GM19452 (cell line): ENCODE measurements around the gene MRPL49.
A peak's percentile ranks its signal among the peaks of the same experiment; 100 is the strongest.

ENCODE experiments used
- ATAC-seq: cut with Tn5 transposase; IDR thresholded peaks from one replicate; pipeline ENCODE4 v1.9.1; 2021; ENCODE audit not compliant: unreplicated experiment

Gene MRPL49

DNA sequence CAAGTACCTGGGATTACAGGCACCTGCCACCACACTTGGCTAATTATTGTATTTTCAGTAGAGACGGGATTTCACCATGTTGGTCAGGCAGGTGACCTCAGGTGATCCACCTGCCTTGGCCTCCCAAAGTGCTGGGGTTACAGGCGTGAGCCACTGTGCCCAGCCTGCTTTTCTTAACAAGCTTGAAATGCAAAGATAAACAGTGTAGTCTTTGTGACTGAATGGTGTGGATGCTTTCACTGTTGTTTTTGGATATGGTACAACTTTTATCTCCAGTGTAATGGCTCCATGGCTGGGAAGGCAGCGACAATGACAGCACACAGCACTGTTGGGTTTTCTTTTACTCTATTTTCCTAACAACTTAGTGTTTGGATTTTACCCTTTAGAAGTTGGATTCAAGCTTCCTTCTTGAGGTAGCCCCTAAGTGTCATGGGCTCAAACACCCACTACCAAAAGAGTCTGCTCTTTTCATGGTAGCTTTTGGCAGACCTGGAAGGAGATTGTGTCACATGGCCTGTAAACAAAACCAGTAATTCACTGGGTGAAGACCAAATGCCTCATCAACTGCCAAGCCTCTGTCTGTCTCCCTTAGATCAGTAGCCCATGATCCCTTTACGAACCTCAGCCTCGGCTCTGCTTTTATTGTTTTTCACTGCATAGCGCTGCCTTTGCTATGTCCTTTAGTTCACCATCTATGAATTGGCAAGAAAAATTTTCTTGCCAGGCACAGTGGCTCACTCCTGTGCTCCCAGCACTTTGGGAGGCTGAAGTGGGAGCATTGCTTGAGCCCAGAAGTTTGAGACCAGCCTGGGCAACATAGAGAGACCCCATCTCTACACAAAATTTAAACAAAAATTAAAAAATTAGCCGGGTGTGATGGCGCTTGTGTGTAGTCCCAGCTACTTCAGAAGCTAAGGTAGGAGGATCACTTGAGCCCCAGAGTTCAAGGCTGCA is 19.7 kb upstream of the MRPL49 start:
- ATAC-seq = no peak

DNA sequence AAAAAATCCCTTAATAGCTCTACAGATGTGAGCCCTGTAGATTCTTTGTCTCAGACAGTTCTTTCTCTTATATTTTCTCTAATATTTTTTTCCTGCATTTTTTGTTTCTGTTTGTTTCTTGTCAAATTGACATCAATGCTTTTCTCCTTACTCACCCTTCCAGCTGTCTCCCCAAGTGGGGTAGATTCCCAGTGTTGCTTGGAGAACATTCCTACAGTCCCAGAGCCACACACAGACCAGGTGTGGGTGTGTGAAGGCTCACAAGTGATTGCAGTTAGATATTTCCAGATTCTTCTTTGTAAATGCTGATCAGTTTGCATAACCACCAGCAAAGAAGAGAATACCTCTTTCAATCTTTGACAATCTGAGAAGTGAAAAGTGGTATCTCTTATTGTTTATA is 18.6 kb upstream of the MRPL49 start:
- no peak for ATAC-seq

DNA sequence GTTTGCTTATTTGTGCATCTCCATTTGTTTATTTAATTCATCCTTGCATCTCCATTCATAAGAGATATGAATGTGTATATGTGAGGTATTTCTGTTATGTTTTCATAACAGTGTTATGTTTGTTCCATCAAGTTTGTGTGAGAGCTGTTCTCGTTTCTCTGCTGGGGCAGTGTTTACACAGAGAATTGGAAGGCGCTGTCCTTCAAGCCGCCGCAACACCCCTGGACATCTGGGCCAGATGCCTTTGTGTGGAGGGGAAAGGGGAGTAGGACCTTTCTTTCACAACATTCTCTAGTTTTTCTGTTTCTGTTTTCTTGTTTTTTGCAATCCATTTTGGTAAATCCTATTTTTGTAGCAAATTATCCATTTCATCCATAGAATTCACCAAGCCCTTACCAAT is 17.5 kb upstream of the MRPL49 start:
- ATAC-seq = no peak

DNA sequence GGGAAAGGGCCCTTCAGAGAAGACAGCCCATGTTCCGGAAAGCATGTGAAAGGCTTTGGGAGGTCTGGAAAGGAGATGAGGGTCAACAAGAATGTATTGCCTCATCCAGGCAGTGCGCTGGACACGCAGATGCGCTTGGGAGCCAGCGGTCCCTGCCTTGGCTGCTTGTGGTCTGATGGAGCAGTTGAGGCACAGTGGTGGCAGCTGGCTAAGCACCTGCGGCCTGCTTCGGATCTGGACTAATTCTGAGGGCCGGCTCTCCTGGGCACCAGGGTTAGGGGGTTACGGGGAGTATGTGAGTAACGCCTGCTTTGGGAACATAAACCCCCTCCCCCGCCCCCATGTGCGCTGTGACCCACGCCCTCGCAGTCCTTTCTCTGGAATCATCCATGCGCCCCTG is 15.0 kb upstream of the MRPL49 start:
- no peak for ATAC-seq

DNA sequence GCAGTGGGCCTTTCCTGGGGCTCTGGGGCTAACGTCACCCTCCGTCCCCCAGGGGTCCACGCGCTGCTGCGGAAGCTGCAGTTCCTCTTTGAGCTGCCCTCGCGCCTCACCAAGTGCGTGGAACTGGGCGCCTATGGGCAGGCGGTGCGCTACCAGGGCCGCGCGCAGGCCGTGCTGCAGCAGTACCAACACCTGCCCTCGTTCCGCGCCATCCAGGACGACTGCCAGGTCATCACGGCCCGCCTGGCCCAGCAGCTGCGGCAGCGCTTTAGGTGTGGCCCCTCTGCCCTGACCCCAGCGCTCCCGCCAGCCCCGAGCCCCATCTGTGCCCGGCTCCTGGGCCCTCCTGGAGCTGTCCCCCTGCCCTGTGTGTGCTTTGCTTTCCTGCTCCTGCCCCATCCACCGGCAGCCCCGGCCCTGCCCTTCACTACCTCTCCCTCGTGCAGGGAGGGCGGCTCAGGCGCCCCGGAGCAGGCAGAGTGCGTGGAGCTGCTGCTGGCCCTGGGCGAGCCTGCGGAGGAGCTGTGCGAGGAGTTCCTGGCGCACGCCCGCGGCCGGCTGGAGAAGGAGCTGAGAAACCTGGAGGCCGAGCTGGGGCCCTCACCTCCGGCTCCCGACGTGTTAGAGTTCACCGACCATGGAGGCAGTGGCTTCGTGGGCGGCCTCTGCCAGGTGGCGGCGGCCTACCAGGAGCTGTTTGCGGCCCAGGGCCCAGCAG is 14.2 kb upstream of the MRPL49 start:
- ATAC-seq = no peak

DNA sequence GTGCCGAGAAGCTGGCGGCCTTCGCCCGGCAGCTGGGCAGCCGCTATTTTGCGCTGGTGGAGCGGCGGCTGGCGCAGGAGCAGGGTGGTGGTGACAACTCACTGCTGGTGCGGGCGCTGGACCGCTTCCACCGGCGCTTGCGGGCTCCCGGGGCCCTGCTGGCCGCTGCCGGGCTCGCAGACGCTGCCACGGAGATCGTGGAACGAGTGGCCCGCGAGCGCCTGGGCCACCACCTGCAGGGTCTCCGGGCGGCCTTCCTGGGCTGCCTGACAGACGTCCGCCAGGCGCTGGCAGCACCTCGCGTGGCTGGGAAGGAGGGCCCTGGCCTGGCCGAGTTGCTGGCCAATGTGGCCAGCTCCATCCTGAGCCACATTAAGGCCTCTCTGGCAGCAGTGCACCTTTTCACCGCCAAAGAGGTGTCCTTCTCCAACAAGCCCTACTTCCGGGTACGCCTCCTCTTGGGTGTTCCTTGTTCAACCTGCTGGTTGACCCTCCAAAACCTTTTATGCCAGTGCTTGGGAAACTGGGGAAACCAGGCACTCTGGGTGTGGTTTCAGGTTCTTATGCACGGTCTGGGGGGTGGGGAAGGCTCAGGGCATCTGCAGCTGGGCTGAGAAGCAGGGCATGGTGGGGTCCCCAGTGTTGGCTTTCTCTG is 13.5 kb upstream of the MRPL49 start:
- no peak for ATAC-seq

DNA sequence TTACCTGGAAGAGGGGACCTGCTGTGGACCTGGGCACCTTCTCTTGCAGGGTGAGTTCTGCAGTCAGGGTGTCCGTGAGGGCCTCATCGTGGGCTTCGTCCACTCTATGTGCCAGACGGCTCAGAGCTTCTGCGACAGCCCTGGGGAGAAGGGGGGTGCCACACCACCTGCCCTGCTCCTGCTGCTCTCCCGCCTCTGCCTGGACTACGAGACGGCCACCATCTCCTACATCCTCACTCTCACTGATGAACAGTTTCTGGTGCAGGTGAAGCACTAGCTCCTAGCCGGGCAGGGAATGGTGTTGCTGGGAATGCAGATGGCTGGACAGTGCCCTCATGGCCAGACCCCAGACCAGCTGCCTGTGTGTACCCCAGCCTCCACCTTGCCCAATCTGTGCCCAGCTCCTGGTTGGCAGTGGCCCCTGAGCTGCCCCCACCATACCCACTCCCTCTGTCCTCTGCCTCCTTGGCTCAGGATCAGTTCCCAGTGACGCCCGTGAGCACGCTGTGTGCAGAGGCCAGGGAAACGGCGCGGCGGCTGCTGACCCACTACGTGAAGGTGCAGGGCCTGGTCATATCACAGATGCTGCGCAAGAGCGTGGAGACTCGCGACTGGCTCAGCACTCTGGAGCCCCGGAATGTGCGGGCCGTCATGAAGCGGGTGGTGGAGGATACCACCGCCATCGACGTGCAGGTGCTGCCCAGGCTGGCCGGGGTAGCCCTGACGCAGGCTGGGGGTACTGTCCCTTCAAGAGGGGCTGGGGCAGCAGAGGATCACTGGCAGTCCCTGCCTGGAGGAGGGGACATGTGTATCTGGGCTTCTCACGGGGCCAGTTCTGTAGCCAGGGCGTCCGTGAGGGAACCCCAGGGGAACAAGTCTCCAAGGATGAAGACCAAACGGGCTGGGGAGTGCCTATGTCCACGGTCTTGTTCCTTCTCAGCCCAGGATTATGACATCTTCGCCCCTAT is 12.6 kb upstream of the MRPL49 start:
- no peak for ATAC-seq

DNA sequence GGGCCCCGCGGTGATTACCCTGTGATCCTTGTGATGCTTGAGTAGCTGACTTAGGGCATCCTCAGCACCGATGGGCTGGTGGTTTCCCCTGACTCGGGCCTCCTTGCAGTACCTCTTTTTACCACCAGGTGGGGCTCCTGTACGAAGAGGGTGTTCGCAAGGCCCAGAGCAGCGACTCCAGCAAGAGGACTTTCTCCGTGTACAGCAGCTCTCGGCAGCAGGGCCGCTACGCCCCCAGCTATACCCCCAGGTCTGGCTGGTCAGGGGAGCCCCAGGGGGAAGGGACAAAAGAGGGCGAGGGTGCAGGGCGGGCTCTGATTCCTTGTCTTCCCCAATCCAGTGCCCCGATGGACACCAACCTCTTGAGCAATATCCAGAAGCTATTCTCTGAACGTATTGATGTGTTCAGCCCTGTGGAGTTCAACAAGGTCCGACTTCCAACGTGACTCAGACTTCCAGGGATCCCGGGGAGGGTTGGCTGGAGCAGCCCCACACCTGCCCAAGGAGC is 11.7 kb upstream of the MRPL49 start:
- no peak for ATAC-seq

DNA sequence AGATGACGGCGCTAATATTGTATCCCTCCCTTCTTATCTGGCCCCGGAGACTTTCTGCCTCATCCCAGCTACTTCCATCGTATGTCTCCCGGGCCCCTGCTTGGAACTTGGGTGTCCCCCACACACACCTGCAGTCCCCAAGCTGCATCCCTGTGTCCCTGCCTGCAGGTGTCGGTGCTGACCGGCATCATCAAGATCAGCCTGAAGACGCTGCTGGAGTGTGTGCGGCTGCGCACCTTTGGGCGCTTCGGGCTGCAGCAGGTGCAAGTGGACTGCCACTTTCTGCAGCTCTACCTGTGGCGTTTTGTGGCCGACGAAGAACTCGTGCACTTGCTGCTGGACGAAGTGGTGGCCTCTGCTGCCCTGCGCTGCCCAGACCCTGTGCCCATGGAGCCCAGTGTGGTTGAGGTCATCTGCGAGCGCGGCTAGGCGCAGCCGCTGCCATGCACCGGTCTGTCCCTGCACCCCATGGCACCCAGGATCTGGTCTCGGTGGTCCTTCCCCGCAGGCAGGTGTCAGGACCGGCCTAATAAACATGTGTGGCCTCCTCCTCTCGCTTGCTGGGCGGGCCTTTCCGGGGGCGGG is 10.9 kb upstream of the MRPL49 start:
- ATAC-seq = no peak

DNA sequence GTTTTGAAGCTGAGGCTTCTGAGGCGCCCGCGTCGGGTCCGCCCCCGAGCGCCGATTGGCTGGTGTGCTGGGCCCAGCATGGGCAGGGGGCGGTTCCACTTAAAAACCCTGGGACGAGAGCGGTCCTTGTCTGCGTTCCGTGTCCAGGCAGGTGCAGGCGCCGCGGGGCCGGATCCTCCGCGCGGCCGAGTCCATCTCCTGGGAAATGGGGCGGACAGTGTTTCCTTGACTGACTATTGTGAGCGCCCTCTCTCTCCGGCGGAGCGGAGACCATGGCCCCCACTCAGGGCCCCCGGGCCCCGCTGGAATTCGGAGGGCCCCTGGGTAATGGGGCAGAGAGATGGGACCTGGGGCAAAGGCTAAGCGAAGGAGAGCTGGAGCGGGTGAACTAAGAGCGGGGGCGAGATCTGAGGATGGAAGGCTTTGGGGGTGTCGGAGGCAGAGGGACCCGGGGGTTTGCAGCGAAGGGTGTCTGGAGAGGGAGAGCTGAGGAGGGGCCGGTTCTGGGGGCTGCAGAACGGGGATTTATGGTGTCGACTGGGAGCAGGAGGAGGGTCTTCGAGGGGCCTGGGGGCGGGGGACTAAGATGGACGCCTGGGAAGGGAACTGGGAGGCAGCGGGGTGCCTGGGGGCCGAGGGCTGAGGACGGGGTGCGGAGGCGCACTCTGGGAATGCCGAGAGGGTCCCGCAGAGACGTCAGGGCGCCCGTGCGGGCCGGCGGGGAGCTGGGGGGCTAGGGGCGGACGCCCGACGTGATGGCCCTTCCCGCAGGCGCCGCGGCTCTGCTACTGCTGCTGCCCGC is 10.2 kb upstream of the MRPL49 start, which contains the start of gene TM7SF2:
TSS of gene TM7SF2 (plus strand) at position 129 of the 802 bp plus-strand sequence. CDS start at position 273, 144 bp downstream.
- ATAC-seq = peak; percentile 58

DNA sequence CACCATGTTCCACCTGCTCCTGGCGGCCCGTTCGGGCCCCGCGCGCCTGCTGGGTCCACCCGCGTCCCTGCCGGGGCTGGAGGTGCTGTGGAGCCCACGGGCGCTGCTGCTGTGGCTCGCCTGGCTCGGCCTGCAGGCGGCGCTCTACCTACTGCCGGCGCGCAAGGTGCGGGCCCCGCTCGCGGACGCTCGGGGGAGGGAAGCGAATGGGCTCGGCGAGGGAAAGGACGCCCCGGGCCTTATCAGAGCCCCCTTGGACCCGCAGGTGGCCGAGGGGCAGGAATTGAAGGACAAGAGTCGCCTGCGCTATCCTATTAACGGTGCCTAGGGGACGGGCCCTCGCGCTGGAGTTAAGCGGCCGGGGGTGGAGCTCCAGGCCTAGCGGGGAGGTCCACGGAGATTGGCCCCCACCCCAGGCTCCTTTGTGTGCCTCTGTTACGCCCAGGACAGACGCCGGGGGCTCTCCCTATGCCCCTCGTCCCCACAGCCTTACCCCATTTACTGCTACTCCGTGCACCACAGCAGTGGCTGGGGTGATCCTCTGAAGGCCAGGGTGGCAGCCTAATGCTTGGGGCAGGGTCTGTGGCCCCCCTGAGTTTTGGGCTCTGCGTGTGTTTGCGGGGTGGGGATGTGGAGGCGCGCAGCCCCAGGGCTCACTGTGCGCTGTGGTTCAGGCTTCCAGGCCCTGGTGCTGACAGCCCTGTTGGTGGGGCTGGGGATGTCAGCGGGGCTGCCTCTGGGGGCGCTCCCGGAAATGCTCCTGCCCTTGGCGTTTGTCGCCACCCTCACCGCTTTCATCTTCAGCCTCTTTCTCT is 9.4 kb upstream of the MRPL49 start:
- ATAC-seq = no peak

DNA sequence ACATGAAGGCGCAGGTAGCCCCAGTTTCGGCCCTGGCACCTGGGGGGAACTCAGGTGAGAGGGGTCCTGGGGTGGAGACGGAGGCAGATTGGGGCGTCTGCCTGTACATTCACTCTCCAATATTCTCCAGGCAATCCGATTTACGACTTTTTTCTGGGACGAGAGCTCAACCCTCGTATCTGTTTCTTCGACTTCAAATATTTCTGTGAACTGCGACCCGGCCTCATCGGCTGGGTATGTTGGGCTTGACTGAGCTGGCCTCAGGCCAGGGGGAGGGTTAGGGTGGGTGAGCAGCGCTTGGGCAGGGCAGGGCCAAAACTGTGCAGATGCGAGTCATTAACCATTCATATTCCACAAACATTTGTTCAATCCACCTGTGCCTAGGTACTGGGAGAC is 8.8 kb upstream of the MRPL49 start:
- no peak for ATAC-seq

DNA sequence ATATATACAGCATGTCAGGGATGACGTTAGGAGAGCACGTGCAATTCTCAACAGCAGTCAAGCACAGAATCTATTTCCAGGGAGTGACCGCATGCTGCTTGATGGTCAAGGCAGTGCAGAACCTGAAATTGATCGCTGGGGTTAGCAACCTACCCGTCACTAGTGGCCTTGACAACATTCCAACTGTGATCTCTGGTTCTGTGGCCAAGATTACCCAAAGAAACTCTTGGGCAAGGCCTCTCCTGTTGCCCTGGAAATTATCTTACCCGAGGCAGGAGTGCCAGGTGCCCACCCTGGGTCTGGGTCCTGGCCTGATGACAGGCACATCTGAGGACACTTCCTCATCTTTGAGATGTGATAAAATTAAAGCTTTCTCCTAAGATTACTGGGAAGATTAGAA is 8.3 kb upstream of the MRPL49 start:
- no peak for ATAC-seq

DNA sequence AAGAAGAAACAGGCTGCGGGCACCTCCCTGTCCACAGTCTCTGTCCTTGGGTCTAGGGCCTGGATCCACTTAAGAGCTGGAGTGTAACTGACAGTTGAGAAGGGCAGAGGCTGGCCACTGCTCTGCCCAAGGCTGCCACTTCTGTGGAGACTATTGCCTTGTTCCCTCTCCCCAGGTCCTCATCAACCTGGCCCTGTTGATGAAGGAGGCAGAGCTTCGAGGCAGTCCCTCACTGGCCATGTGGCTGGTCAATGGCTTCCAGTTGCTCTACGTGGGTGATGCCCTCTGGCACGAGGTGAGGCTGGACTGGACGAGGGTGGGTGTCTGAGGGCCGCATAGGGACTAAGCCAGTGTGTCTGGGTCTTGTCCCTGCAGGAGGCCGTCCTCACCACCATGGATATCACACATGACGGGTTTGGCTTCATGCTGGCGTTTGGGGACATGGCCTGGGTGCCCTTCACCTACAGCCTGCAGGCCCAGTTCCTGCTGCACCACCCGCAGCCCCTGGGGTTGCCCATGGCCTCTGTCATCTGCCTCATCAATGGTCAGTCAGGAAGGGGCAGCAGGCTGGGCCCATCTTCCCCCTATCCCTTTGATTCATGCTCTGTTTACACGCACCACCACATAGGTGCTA is 7.5 kb upstream of the MRPL49 start:
- ATAC-seq = no peak

DNA sequence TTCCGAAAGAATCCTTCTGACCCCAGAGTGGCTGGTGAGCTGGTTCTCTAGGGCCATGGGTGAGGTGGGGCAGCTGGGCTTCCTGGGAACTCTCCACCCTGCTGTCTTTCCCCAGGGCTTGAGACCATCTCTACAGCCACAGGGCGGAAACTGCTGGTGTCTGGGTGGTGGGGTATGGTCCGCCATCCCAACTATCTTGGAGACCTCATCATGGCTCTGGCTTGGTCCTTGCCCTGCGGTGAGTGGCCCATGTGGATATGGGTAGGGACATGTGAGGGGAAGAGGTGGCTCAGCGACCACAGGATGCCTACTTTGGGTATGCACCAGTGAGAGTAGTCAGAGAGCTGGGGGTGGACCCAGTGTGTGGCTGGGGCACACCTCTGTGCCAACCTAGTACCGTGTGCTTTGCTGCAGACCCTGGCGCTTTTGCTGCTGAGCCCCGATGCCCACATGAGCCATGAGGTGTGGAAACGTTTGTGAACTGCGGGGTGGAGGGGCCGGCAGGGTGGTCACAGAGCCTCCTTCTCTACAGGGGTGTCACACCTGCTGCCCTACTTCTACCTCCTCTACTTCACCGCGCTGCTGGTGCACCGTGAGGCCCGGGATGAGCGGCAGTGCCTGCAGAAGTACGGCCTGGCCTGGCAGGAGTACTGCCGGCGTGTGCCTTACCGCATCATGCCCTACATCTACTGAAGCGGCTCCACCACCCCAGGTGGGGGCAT is 6.6 kb upstream of the MRPL49 start:
- ATAC-seq = no peak

DNA sequence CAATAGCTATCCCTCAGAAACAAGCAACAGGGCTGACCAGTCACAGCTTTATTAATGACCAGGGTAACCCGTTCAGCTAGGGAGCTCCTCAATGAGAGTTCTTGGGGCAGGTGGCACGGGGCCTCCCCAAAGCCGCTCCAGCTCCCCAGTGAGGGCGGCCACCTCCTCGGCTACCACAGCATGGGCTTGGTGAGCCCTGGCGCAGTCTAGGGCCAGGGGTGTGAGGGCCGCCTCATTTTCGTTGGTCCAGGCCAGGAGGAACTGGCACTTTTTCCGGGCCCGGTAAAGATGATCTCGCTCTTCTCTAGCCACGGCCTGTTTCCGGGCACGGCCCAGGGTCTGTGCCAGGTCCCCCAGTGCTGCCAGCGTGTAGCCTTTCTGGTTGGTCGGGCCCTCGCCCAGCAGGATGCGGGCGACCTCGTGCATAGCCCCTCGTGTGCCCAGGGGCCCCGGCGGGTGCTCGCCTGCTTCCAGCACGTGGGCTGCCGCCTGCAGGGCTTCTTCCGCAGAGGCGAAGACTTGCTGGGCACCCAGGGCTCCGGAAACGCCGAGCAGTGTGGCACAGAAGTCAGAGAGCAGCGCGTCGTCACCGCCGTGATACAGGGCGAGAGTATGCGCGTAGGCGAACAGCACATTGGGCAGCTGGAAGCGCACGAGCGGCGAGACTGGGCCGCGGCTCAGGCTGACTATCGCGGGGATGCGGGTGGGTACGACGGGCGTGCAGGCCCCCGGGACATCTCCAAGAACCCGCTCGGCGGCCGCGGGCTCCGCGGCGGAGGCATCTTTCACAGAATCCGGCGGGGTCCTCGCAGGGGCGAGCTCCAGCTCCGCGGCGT is 5.5 kb upstream of the MRPL49 start:
- ATAC-seq = no peak
